Measurements from ENCODE around the gene NR3C2. TPM values are rescaled to one million over a fixed set of nuclear protein-coding genes. Genes with fewer than 3 reads are reported as not detected.

Gene NR3C2
- polyA plus RNA-seq, 3 donors: 0.09 to 0.27 (median 0.20) TPM

DNA sequence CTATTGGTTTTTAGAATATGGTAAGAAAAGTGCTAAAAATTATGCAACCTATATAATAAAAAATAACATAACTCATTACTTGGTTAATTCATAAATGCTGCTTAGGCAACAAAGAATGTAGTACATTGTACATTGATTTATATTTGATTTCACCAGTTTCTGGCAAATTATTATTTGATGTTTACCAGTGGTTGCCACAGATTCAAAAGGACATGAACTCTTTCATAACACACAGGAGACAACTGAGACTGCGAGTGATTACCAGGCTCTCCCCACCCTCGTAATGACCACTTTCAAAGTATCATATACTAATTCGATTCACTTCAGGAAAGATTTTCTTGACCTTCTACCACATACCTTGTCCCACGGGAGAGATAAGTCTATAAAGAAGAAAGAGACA, 158.5 kb downstream of the NR3C2 start:
- Mint-ChIP-seq H3K27me3 (ENCODE audit: low read depth in 3 of 3) (peaks cover 0 to 3% (median 0%) of the 10 kb centered on the region in 3 donors), H3K9me3 (no peaks in the 10 kb centered on the region), H3K4me3 (no peak overlapping the region), H3K4me1 (no peaks in the 10 kb centered on the region), H3K36me3 (no peaks in the 10 kb centered on the region), H3K27ac (no peak overlapping the region)
- Histone ChIP-seq H3K9ac (ENCODE audit: insufficient read depth, low read length, poor library complexity, severe bottlenecking) (no peak overlapping the region), H2AFZ (ENCODE audit: insufficient read depth, low read depth, low read length, poor library complexity, severe bottlenecking) (no peak overlapping the region), H3K4me1 (ENCODE audit: control insufficient read depth in 1 of 2, insufficient read depth in 2 of 2, low read length in 2 of 2) (no peaks in the 10 kb centered on the region), H4K20me1 (ENCODE audit: insufficient read depth, low read length) (no peaks in the 10 kb centered on the region), H3K27me3 (ENCODE audit: control insufficient read depth in 2 of 2, insufficient read depth in 2 of 2, low read length in 2 of 2) (no peaks in the 10 kb centered on the region), H3K4me3 (replicated peaks in 1 of 3; ENCODE audit: low read depth in 2 of 3, low read length in 3 of 3) (no peak overlapping the region), H3K36me3 (replicated peaks in 1 of 2; ENCODE audit: control insufficient read depth in 1 of 2, insufficient read depth in 2 of 2, low read length in 2 of 2) (no peaks in the 10 kb centered on the region), H3K79me2 (ENCODE audit: insufficient read depth, low read length) (no peaks in the 10 kb centered on the region), H3K27ac (ENCODE audit: low read depth in 1 of 2, low read length in 2 of 2) (no peak overlapping the region), H3K9me3 (replicated peaks in 1 of 2; ENCODE audit: control insufficient read depth in 1 of 2, insufficient read depth in 1 of 2, low read length in 2 of 2) (no peaks in the 10 kb centered on the region), H3K4me2 (replicated peaks; ENCODE audit: extremely low read depth, low read length, poor library complexity, severe bottlenecking) (no peak overlapping the region)
- TF ChIP-seq, protein P1, sequence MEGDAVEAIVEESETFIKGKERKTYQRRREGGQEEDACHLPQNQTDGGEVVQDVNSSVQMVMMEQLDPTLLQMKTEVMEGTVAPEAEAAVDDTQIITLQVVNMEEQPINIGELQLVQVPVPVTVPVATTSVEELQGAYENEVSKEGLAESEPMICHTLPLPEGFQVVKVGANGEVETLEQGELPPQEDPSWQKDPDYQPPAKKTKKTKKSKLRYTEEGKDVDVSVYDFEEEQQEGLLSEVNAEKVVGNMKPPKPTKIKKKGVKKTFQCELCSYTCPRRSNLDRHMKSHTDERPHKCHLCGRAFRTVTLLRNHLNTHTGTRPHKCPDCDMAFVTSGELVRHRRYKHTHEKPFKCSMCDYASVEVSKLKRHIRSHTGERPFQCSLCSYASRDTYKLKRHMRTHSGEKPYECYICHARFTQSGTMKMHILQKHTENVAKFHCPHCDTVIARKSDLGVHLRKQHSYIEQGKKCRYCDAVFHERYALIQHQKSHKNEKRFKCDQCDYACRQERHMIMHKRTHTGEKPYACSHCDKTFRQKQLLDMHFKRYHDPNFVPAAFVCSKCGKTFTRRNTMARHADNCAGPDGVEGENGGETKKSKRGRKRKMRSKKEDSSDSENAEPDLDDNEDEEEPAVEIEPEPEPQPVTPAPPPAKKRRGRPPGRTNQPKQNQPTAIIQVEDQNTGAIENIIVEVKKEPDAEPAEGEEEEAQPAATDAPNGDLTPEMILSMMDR (IDR thresholded peaks at IDR 0.05): no peak
- intact Hi-C loops (cut with micrococcal nuclease): no loop called here
- no peak for DNase-seq
- WGBS (ENCODE audit: insufficient coverage): 100% methylated on average over 1 of the region's 4 CpGs

GRCh38 chr4:148278310-148278709, 163.9 kb downstream of the NR3C2 start:
- H3K36me3 Mint-ChIP-seq: no peaks in the 10 kb centered on the region
- WGBS (ENCODE audit: insufficient coverage): 100% methylated on average over 5 of the region's 9 CpGs
- H3K79me2 ChIP-seq (ENCODE audit: insufficient read depth, low read length): no peaks in the 10 kb centered on the region
- no peaks in the 10 kb centered on the region for H3K36me3 ChIP-seq (replicated peaks in 1 of 2; ENCODE audit: control insufficient read depth in 1 of 2, insufficient read depth in 2 of 2, low read length in 2 of 2)
- peaks cover 0 to 3% (median 0%) of the 10 kb centered on the region in 3 donors for H3K27me3 Mint-ChIP-seq (ENCODE audit: low read depth in 3 of 3)
- no peak overlapping the region for H3K27ac Mint-ChIP-seq
- no peak overlapping the region for H3K27ac ChIP-seq (ENCODE audit: low read depth in 1 of 2, low read length in 2 of 2)
- no peaks in the 10 kb centered on the region for H3K4me1 Mint-ChIP-seq
- DNase-seq: no peak
- H3K4me1 ChIP-seq (ENCODE audit: control insufficient read depth in 1 of 2, insufficient read depth in 2 of 2, low read length in 2 of 2): no peaks in the 10 kb centered on the region
- no peak overlapping the region for H3K4me3 ChIP-seq (replicated peaks in 1 of 3; ENCODE audit: low read depth in 2 of 3, low read length in 3 of 3)
- no peak overlapping the region for H2AFZ ChIP-seq (ENCODE audit: insufficient read depth, low read depth, low read length, poor library complexity, severe bottlenecking)
- intact Hi-C loops (cut with micrococcal nuclease): no loop called here
- H3K4me3 Mint-ChIP-seq: no peak overlapping the region
- no peaks in the 10 kb centered on the region for H3K27me3 ChIP-seq (ENCODE audit: control insufficient read depth in 2 of 2, insufficient read depth in 2 of 2, low read length in 2 of 2)
- no peak overlapping the region for H3K9ac ChIP-seq (ENCODE audit: insufficient read depth, low read length, poor library complexity, severe bottlenecking)
- H3K9me3 ChIP-seq (replicated peaks in 1 of 2; ENCODE audit: control insufficient read depth in 1 of 2, insufficient read depth in 1 of 2, low read length in 2 of 2): no peaks in the 10 kb centered on the region
- no peak overlapping the region for H3K4me2 ChIP-seq (replicated peaks; ENCODE audit: extremely low read depth, low read length, poor library complexity, severe bottlenecking)
- H3K9me3 Mint-ChIP-seq: peaks cover 0 to 6% (median 1%) of the 10 kb centered on the region in 7 donors
- TF ChIP-seq, protein P1 (IDR thresholded peaks at IDR 0.05): no peak
- H4K20me1 ChIP-seq (ENCODE audit: insufficient read depth, low read length): no peaks in the 10 kb centered on the region
